G401 (cell line): ENCODE measurements around the gene BCO1. TPM values are rescaled to one million over a fixed set of nuclear protein-coding genes. Genes with fewer than 3 reads are reported as not detected.

Source experiments
- DNase-seq: peaks from one replicate; pipeline ENCODE4 v3.0.0-alpha.2; 2015; ENCODE audit warnings: low spot score
- in situ Hi-C: cut with HindIII; loops from 2 replicates; pipeline ENCODE4 v1.10.0; 2016; ENCODE audit warnings: low sequenced_read_pairs, mixed read lengths
- total RNA-seq: library from RNA; depleted of rRNA; stranded (reverse); fragments of >200 nt; shearing (Covaris generic); gene quantifications from 2 replicates; pipeline ENCODE4 v1.2.3, GENCODE V29; 2014

Gene BCO1
- total RNA-seq, 1 experiment from 2014 or later = not detected

DNA sequence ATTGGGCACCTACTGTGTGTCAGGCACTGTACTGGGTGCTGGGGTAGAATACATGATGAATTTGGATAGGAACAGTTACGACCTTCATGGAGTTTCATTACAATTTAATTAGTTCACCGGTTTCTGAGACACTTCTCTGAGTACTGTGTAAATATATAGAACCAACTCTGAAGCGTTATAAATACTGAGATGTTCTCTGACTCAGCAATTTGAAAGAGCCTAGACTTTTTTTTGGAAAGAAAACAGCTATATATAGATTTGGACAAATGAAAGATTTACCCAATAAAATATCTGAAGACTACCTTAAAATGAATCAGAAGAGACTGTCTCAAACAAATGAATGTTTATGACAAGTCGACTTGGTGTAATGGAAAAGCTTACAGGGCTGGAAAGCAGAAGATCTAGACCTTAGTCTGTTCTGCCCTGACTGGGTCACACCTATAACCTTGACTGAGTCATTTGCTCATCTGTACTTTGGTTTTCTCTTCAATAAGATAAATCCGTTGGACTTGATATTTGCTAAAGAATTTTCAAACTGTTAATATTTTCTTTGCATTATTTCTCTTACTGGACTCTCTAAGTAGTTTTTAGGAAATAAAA, 71.7 kb downstream of the BCO1 start:
- in situ Hi-C loops = no loop called here

DNA sequence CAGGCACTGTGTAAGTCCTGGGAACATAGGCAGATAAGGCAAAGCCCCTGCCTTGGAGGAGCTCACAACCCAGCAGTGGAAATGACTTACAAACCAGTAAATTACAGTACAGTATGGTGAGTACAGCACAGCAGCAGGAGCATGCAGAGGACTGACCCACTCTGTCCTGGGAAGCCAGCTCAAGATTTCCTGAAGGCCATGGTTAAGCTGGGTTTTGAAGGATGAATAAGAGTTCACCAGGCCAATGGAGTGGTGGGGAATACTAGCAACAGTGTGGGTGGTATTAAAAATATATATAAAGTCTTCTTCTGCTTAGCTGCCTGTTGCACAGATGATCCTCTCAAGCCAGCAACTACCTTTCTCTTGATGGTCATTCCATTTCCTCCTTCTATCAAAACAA, 73.3 kb downstream of the BCO1 start:
- DNase-seq = no peak
- in situ Hi-C loops = no loop called here

More for the DNA sequence above, 71.7 kb downstream of the BCO1 start:
- DNase-seq = no peak

DNA sequence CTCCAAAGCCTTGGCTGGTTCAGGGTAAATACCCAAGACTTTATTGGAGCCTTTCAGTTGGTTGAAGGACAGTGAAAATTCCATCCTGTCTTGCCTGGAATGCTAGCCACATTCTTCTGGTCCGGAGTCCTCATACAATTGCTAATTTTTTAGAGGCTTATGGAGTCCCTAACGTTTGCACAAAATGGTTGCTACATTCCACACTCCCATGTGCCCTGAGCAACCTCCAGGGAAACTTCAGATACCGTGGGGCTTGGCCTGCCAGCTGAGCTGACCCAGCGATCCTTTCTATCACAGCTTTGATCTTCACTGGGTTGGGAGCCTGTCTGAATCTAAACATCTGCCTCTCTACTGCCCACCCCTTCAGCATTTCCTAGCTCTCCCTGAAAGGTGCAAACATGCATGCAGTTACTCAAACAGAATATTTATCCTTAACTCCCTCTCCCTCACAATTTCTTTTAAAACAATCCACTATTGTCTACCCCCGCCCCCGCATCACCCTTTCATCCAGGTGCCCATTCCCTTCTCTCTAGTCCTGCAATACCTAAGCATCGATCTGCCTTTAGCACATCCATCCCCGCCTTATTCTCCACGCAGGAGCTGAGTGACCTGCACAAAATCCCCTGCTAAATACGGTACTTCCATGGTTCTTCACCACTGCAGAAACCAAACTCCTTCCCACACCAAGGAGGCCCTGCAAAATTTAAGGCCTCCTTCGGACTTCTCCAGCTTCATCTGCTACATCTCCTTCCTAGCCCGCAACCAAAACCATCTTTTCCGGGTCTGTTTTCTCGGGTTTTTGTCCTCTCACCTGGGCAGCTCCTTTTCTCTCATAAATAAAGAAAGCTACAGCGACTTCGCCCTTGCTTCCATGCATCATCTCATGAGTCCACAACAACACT, 75.5 kb downstream of the BCO1 start:
- DNase-seq = no peak
- in situ Hi-C loops = no loop called here

DNA sequence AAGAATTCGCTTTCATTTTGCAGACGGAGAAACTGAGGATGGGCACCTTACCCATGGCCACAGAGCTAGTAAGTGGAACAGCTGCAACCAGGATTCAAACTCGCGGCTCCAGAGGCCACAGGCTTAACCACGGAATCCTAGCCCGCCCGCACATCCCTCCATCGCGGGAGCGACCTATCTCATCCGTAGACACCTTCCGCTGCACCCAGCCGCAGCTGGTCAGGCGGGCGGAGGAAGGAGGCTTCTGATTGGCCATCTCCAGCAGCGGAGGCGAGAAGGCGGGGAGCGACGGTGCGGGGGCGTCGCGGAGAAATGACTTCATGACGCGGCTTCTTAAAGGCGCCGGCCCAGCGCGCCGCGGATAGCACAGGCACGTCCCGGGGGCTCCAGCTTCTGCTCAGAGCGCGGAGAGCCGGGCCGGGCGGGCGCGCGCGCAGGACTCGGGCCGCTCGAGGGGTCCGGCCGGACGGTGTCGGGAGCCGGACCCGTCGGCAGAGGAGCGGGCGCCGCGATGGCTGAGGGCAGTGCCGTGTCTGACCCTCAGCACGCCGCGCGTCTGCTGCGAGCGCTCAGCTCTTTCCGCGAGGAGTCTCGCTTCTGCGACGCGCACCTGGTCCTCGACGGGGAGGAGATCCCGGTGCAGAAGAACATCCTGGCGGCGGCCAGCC, 76.2 kb downstream of the BCO1 start, which contains the start of gene GAN:
GAN (plus strand) TSS at position 360 of the 668 bp plus-strand sequence; CDS start at position 512, 152 bp downstream.
- in situ Hi-C loops = no loop called here
- peak; percentile 96 for DNase-seq

- in situ Hi-C loops = no loop called here
Observed at GRCh38 chr16:81315271-81316175, 77.0 kb downstream of the BCO1 start.

GRCh38 chr16:81316176-81316496, 77.6 kb downstream of the BCO1 start:
- in situ Hi-C loops = no loop called here
- no peak for DNase-seq

More at GRCh38 chr16:81315271-81316175, 77.0 kb downstream of the BCO1 start:
- peak; percentile 27 for DNase-seq

DNA sequence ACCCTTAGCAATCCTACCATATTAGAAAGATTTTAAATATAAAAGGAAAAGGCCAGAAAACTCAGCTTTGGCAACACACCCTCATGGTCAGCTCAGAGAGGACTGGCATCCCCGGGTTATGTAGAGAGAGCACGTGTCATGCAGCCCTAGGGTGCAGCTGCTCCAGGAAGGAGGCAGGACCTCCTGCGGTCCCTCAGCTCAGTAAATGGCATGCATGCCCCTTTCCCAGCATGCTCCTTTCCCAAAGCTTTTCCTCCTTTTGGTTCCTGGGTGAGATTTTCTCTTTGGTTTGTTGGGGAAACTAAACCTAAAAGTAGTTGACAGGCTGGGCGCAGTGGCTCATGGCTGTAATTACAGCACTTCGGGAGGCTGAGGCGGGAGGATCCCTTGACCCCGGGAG, 80.2 kb downstream of the BCO1 start:
- no peak for DNase-seq
- in situ Hi-C loops = no loop called here

DNA sequence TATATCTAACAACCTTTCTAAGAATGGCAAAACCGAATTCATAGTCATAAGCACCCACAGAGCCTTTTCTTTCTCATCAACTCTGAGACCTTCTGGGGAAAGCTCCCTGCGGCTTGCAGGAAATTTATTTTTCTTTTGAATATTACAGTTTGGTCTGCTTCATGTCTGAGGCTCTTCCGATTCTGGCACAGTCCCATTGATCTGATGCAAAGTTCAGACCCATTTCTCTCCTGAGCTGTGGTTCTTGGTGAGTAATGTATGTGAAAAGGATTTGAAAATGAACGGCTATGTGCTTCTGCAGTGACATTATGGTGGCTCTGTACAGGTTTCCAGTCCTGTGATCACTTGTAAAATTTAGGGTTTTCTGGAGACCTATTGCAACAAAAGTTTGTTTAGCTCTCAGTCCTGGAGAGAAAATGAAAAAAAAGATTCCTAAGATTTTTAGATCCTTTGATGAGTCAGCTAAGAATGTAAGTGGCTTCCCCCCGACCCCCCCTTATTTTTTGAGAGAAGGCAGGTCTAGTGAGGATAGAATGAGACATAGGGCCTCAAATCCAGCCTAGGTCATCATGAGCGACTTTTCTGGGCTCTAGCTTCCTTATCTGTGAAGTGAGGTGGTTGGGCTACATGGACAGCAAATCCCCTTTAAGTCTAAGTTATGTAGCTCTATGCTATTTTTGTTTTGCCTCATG, 80.9 kb downstream of the BCO1 start:
- DNase-seq = no peak
- in situ Hi-C loops = no loop called here

DNA sequence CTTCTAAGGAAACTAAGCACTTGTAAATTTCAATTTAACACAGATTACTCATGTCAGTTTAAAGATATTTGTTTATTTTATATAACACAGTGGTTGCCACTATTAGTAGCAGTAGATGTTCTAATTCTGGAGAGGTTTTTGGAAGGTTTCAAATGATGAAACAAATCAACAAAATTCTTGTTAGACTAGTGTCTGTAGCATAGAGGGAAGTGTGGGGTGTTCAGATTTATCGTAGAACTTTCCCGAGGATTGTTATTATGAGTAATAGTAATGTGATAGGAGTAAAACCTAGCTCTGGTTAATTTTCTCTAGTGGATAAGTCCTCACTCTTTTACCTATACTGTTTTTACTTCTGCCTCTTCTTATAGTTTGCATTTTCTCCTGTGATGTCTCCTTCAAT, 82.5 kb downstream of the BCO1 start:
- in situ Hi-C loops = no loop called here
- no peak for DNase-seq

DNA sequence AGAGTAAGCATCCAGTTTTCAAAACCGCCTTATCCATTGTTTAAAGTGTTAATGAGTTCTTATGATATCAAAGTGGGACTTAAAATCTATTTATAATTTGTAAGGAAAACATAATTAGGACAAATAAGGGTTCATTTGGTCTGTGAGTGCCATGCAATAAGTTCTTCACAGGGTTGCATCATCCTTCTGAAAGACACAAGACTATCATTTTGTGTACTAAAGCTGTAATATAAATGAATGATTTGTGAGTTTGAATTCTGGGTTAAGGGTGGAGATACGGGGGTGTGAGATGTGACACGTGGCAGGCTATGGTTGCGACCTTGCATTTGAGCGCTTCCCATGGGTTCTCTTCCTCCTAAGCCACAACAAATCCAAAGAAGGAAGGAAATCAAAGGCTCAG, 83.0 kb downstream of the BCO1 start:
- DNase-seq = no peak
- in situ Hi-C loops = no loop called here

DNA sequence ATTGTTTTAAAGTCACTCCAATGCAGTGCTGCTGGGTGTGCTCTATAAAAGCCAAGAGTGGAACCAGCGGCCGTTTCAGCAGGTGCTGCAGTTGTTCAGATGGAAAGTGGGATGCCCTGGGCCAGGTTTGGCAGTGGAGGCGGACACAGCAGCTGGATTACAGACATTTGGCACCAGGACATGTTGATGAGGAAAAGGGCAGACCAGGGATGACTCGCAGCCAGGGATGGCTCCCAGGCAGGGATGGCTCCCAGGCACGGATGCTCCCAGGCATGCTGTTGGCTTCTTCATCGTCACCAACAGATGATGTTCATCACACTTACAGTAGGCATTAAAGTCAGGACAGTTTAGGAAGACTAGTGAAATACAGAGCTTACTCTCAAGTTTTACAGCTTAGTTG, 86.3 kb downstream of the BCO1 start:
- no peak for DNase-seq
- in situ Hi-C loops = no loop called here

DNA sequence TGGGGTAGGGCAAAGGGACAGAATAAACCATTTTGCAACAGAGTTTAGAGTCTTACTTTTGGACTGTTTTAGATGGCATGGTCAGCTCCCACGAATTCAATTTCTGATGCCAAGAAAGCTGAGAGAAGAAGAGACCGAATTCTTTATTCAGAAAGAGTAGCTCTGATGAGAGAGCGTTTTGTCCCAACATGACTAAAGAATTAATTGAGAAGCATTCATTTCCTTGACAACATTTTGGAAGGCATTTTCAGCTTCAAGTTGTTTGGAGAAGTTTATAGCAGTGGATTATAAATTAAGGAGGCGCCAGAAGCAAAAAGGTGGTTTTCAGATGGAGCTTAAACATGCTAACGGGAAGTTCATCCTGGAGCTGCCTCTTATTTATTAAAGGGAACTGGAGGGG, 88.5 kb downstream of the BCO1 start:
- in situ Hi-C loops = no loop called here
- peak; percentile 19 for DNase-seq

DNA sequence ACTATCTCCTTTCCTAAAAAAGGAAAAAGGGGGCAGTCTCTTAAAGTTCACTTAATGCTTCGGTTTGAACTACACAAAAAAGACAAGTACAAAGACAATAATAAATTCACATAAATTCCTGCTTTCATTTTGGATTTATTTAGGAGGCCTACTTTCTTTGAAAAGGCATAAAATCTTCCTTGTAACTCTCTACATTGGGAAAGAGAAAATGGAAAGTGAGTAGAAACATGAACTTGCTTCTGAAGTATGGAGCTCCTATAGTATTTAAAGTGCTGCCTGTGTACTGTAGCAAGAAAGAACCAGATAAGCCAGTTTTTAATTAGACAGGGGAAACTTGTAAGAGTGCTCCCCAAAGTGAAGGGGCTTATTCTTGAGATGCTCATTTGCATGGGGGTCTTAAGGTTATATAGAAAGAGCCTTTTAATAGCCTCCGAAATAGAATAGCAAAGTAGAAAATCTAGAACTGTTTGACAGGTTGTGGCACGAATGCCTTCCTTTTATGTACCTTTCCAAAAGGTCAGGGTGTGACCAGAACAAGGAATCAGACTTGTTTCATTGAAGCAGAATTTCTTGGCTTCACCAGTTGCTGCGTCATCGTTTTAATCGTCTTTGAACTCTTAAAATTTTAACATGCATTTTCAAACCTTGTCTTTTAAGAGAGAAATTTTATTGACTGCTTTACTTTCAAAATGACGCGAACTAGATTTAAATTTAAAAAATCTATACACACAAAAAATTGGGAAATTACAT, 89.1 kb downstream of the BCO1 start:
- DNase-seq = no peak
- in situ Hi-C loops = no loop called here

DNA sequence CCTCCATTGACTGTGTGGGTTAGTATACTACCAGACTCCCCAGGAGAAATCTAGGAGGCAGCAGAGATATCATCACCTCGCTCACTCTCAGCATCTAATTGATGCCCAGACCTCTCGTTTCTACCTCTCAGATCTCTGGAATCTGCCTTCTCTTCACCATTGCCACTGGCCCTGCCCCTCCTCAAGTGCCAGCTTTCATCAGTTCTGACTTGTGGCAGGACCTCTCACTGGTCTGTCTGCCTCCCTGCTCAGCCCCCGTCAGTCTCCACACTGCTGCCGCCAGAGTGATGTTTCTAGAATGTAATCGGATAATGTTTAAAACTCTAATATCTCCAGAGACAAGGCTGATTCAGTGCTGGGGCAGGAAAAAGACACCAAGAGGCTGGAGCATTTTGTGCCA, 91.5 kb downstream of the BCO1 start:
- in situ Hi-C loops = no loop called here
- DNase-seq = no peak

DNA sequence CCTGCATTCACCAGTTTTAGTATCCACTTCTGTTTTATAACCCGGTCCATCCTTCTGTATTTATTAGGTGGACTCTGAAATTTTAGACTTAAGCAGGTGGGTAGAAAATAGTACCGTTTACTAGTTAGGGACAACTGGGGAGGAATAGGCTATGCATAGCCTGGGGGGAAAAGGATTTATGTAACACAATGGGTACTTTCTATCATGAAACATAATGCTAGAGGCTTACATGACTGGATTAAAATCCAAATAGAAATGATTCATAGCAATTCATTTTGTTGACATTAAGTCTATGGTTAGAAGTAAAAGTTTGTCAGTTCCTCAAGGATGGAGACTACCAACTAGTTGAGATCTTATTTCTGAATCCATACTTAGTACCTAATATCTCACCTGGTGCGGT, 94.9 kb downstream of the BCO1 start:
- no peak for DNase-seq
- in situ Hi-C loops = no loop called here

DNA sequence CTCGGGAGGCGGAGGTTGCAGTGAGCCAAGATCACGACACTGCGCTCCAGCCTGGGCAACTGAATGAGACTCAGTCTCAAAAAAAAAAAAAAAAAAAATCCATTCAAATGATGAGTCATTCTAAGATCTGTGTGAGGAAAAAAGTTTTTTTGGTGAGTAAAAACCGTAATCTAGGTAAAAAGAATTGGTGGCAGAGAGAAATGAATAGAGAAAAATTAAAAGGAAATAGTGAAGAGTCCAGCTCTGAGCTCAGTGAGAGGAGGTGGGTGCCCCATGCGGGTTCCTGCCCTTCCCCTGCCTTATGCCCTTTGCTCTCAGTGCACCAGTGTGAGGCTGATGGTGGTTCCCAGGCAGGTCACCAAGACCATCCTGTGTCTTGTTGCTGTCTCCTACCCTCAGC, 97.2 kb downstream of the BCO1 start:
- no peak for DNase-seq
- in situ Hi-C loops = no loop called here

DNA sequence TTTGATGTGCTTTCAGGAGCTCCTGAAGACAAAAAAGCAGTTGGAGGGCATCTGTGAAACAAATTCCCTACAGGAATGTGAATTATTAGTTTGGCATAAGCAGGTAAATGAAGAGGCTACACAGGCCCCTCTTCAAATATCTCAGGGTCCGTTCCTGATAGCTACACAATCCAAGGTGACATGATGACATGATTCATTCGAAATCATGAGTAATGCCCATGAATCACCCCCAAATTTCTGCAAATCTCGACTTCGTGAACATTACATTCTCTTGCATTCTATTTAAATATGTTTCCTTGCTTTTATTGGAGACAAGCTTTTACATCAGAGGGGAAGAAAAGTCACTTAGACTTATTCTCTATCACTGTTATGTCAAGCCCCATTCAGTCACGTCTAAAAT, 98.6 kb downstream of the BCO1 start:
- no peak for DNase-seq
- in situ Hi-C loops = no loop called here
